GM18951 (cell line): ENCODE measurements around the gene PAFAH1B1.

Experiments
- POLR2A ChIP-seq: IDR thresholded peaks from 4 replicates; pipeline ENCODE4 v1.6.1; 2011; ENCODE audit warnings: mild to moderate bottlenecking; ENCODE audit not compliant: insufficient read length, insufficient read depth; ENCODE audit errors: extremely low read depth
- in situ Hi-C: fragments of 300-500 bp; cut with MboI; formaldehyde crosslinking; loops from one replicate; pipeline ENCODE4 v1.12.0; 2022; ENCODE audit warnings: low sequenced_read_pairs, mixed read lengths, inconsistent platforms; ENCODE audit not compliant: unreplicated experiment

PAFAH1B1 gene

GRCh38 chr17:2701996-2702741 lies 108.7 kb downstream of the PAFAH1B1 start:
- no peak for TF ChIP-seq POLR2A
- in situ Hi-C loops: no loop called here

GRCh38 chr17:2703181-2703580 lies 109.7 kb downstream of the PAFAH1B1 start:
- in situ Hi-C loops: no loop called here
- no peak for TF ChIP-seq POLR2A

GRCh38 chr17:2703606-2704005 lies 110.2 kb downstream of the PAFAH1B1 start:
- no peak for TF ChIP-seq POLR2A
- in situ Hi-C loops: no loop called here

DNA sequence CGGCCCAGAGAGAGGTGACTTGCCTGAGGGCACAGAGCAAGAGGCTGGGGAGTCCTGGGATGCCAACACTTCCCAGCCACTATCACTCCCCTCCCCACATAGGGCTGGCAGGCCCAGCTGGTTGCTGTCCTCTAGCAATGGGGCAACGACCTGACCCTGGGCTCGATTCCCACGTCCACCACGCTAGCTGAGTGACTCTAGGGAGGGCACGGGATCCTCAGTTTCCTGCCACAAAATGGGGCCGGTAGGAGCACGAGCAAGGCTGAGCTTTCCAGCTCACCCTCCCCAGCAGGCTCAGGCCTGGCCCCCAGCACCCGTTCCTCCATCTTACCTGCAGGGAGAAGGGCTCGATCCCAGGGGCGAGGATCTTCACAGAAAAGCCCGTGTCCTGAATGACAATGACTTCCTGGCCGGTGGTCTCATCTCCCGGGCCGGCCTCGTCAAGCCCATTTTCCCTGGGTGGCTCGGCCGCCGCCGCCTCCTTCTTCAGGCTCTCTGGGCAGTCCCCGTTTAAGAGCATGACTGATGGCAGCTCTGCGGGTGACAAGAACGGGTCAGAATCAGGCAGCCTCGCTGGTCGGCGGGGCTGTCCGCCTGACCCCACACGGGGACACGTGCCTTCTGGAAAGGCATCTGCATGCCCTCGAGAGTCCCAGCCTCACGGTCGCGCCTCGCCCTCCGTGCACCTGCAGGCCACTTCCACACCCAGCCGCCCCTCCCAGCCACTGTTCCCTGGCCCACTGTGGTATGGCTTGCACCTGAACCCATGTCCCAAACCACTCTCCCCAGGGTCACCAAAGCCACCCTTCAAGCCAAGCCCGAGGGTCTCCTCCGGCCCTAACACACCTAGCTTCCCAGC lies 110.8 kb downstream of the PAFAH1B1 start:
- in situ Hi-C loops: no loop called here
- no peak for TF ChIP-seq POLR2A

GRCh38 chr17:2704890-2705248 lies 111.4 kb downstream of the PAFAH1B1 start:
- in situ Hi-C loops: no loop called here
- TF ChIP-seq POLR2A: no peak

DNA sequence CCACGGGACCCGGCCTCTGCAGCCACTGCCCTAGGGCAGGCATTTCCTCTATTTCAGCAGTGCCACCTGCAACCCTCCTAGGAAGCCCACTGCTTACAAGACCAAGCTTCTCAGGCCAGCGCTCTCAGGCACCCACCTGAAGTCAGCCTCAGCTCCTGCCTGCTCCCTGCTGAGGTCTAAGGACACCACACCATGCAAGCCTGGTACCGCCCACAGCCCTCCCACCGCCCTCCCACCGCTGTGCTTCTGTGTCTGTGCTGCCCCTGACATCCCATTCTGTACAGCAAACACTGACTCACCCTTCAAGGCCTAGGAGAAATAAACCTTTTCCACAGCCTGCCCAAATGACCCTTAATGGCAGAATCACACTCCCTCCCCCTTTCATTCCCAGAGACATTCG lies 111.8 kb downstream of the PAFAH1B1 start:
- in situ Hi-C loops: no loop called here
- no peak for TF ChIP-seq POLR2A

GRCh38 chr17:2705888-2706795 lies 112.7 kb downstream of the PAFAH1B1 start:
- TF ChIP-seq POLR2A: no peak
- in situ Hi-C loops: no loop called here

DNA sequence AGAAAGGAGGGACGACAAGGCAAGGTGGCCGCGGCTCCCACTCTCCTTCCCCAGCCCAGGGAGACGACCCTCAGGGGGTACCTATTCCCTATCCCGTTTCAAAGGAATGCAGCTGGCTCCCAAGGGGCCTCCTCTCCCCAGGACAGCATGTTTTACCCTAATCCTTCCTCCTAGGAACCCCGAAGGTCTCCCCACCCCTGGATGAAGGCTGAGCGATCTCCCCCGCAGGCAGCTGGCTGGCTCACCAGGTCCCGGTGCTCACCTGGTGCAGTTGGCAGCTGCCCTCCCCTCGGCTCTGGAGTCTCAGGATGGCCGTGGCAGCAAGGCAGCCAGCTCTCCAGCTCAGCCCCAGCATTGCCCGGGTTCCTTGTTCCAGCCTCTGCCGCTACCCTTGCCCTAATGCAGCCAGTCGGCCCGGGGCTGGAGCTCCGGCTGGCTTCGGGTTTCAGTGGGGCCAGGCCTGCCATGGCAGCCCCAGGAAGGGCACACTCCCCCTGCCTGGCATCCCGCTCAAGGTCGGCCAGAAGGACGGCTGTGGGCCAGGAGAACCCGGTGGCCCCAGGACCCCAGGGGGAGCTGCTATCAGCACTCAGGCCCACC lies 113.6 kb downstream of the PAFAH1B1 start:
- in situ Hi-C loops: no loop called here
- no peak for TF ChIP-seq POLR2A

- in situ Hi-C loops: no loop called here
- no peak for TF ChIP-seq POLR2A
These were observed 114.5 kb downstream of the PAFAH1B1 start for GRCh38 chr17:2707721-2708584.

GRCh38 chr17:2708585-2709182 lies 115.2 kb downstream of the PAFAH1B1 start:
- in situ Hi-C loops: no loop called here
- no peak for TF ChIP-seq POLR2A

DNA sequence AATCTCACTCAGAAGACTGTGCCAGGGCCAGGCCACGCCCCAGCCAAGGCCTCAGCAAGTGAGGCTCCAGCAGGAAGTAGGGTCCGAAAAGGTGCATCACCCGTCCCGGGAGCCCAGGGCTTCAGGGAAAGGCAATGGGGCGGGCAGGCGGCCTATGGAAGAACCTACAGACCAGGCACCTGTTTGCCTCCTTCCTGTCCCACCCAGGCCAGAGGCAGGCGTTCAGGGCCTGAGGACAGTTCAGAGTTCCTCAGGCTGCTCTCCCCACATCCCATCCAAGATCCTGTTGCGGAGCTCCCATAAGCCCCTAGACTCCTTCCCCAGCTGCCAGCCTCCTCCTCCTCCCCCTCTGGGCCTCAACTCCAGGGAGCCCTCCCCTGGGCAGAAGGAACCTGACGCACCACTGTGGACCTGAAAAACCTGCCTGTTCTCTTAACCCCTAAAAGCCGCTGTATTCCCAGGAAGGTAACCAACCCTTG lies 115.8 kb downstream of the PAFAH1B1 start:
- no peak for TF ChIP-seq POLR2A
- in situ Hi-C loops: no loop called here
